SKM-1 treated with dmso at 0.1 percent for 144 hours (cell line): Measurements from ENCODE around the gene MAN2B2.

Experiments used
- DNase-seq: peaks from one replicate; lab custom pipeline; 2025; ENCODE audit not compliant: unreplicated experiment; lab: John Stamatoyannopoulos, UW

The MAN2B2 gene

DNA sequence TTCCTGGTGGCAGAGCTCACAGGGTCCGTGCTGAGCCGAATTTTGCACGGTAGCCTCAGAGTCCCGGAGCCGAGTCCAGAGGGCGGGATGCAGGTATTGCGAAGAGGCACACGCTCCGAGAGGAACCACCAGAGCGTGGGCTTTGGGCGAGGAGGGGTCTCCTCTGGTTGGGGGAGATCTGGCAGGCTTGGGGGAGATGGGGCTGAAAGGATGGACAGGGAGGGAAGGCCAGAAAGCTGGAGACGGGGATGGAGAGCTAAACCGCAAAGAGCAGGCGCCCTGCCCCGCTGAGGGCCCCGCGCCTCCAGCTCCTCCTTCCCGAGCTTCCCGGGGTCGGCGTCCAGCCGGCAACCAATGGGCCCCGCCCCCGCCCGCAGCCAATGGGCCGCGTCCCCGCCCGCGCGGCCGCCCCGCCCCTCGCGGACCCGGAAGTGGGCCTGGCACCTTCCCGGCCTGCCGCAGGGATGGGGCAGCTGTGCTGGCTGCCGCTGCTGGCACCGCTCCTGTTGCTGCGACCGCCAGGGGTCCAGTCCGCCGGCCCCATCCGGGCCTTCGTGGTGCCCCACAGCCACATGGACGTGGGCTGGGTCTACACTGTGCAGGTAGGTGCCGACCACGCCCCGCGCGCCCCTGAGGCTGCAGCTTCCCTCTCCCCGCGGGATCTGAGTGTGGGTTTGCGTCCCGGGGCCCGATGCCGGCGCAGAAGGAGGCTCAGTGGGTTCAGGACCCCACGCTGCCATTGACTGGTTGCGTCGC, at the start of gene MAN2B2:
Gene MAN2B2, plus strand, starts transcription at position 443 of the 756 bp plus-strand sequence. Its CDS starts 22 bp downstream, at position 465.
- DNase-seq, result peak; percentile 82

DNA sequence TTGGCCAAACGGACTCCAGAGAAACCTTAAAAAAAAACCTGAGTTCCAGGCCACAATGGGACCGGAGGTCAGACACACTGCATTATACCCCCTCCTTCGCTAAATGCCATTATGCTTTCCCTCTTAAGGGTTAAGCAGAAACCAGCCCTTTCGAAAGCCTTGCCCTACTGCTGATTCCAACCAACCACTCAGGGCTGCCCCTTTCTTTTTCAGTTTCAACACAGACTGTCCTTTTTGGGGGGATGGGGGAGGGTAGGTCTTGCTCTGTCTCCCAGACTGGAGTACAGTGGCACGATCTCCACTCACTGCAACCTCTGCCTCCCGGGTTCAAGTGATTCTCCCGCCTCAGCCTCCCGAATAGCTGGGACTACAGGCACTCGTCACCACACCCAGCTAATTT, 49.5 kb upstream of the MAN2B2 start:
- DNase-seq, result no peak

DNA sequence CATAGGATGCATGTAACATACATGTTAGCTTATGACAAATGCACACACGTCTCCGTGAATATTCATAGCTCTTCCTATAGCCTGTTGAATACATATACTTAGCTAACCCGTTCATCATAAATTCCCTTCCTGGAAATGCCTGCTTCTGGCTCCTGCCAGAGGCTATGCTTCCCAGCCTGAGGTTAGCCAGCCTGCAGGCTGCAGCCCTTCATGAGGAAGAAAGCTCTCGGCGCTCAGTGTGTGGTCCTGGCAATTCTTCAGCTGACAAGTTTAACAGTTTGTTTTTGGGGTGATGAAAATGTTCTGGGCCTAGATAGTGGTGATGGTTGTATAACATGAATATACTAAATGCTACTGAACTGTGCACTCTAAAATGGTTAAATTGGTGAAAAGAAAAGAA, 48.8 kb upstream of the MAN2B2 start:
- no peak for DNase-seq

DNA sequence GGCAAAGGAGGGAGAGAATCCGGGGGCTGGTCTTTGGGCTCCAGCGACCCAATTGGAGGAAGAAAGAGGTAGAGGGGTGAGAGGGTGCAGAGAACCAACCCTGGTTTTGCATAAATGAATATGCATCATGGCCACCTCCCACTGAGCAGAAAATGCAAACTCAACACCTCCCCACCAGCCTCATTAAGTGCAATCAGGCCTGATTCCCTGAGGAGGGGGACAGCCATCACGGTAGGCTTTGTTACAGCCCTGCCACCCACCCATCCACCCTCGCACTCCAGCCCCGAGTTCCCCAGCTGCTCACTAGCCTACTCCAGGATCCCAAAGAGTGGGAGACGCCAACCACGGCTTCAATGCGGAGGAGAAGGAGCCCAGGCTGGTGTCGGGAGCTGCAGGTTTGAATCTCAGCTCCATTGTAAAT, 48.3 kb upstream of the MAN2B2 start:
- no peak for DNase-seq

DNA sequence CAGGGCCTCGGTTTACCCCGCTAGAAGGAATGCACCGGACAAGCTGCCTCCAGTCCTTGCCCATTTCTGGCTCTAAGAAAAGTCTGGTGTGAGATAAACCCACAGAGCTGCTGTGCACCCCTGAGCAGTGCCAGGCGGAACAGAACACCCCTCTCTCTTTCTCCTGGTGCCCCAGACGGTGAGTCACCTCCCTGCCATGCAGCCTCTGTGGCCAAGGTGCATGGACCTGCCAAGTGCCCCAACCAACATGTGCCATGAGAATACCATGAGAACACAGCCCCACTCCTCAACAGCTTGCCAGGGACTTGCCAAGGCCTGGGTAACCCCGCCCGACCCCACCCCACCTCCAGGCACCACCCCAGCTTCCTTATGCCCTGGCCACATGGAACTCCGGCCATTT, 47.7 kb upstream of the MAN2B2 start:
- no peak for DNase-seq

DNA sequence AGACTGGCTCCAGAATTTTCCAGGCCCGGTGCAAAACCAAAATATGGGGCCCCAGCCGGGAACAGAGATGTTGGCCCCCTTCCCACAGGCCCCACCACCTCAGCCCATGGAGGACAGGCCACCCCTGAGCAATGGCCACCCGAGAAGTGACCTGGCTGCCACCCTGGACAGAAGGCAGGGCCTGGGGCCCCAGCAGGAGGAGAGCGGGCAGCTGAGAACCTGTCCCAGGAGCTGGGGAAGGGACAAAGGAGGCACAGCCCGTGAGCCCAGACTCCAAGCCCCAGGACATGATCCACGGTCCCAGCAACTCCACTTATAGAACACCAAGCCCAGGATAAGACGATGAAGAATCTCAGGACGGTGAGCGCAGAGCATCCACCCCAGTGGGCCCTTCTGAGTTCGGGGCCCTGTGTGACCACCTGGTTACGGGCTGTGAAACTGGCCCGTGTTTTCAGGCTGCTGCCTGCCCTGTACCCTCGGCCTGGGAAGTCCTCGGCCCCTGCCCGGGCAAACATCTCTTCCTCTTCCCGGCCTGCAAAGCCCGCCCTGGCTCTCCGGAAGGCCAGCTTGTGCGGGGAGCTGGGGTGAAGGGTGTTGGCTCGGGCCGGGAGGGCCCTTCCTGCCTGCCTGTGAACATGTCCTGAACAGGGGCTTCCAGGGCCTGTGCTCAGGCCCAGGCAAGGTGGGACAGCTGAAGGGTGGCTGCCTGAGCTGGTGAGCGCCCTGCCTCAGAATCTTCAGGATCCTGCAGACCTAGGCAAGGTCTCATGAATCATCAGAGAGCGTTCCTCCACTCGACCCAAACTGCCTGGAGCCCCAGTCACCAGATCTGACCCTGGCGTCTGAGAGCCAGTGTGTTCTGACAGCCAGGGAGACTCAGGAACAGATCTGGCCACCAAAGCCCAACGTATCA, 47.0 kb upstream of the MAN2B2 start:
- no peak for DNase-seq

DNA sequence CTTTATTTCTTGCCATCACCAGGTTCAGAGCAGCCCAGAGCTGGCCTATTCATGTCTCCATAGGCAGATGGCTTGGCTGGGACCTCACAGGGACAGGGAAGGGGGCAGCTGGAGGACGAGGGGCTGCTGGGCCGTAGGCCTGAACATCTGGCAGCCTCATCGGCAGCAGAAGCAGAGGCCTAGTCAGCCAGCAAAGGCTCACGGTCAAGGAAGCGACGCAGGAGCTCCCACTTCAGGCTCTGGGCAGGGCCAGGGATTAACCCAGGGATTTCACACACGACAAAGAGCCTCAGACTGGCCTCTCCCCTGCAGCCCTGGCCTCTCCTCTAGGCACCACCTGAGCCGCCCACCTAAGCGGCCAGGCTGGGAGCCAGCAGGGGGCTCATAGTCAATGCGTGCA, 46.0 kb upstream of the MAN2B2 start:
- no peak for DNase-seq

DNA sequence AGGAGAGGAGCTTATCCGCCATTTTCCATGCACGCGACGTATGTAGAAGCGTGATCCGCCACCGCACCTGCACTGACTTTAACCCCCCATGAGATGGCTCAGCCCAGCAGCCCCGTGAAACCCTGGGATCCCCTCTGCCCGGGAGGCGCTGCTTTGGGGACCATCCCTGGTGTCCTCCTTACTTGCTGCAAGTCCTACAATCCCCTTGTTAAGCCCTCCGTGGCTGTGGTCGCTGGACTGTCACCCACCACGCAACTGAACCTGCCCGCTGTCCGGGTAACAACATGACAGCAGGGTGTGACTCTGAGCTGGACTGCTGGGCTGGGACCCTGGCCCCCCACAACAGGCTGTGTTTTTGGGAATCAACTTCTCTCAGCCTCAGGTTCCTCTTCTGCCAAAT, 44.7 kb upstream of the MAN2B2 start:
- no peak for DNase-seq

DNA sequence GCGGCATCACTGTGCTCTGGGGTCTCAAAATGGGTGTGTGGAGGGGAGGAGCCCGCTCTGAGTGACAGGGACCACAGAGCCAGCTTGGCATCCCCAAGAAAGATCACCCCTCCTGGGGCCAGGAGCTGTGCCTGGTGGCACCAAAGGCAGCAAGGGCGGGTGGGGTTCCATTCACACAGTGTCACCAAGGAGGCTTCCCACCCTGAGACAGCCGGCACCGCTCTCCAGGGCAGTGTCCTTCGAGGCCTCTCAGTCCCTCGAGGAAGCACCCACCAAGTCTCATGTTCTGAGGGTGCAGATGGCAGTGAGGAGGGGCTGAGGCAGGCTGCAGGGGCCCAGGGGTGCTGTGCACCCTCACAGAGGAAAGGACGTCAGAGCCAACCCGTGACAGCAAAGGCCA, 44.0 kb upstream of the MAN2B2 start:
- no peak for DNase-seq

DNA sequence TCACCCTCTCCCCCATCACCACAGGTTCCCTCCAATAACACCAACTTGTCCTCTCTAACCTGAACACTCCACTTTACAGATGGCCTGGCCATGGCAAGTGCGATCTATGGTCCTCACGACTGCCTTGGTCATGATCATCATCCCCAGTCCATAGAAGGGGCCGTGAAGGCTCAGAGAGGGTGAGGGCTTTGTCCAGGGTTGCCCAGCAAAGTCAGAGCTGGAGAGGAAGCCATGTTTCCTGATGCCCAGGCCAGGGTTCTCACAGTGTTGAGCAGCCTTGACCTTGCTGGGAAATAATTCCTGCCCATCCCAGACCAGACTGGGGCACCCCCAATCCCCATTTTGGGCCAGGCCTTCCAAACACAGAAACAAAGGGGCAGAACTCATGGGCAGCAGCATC, 42.9 kb upstream of the MAN2B2 start:
- DNase-seq, result no peak

DNA sequence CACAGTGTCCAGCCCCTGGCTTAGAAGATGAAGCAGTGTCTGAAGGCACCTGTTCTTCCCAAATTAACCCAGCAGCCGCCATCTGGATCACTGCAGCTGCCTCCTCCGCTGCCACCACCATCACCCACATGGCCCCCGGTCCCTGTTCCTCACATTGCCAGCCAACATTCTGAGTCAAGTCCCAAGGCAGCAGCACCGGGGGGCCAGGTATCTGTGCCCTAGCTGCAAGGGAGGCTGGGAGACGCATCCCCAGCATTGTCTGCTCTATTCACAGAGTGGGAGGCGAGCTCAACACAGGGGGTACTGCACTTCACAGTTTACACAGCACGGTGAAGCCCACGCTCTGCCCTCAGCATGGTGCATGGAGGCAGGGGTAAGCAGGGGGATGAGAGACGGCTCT, 42.3 kb upstream of the MAN2B2 start:
- DNase-seq, result no peak

DNA sequence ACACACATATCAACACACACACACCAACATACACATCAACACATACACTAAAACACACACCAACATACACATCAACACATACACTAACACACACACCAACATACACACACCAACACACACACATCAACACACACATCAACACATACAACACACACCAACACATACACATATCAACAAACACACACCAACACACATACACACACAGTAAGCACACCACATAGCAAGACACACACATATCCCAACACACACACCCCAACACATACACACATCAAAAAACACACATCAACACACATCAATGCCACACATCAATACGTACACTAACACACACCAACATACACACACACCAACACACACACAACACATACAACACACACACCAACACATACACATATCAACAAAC, 40.9 kb upstream of the MAN2B2 start:
- DNase-seq, result no peak

DNA sequence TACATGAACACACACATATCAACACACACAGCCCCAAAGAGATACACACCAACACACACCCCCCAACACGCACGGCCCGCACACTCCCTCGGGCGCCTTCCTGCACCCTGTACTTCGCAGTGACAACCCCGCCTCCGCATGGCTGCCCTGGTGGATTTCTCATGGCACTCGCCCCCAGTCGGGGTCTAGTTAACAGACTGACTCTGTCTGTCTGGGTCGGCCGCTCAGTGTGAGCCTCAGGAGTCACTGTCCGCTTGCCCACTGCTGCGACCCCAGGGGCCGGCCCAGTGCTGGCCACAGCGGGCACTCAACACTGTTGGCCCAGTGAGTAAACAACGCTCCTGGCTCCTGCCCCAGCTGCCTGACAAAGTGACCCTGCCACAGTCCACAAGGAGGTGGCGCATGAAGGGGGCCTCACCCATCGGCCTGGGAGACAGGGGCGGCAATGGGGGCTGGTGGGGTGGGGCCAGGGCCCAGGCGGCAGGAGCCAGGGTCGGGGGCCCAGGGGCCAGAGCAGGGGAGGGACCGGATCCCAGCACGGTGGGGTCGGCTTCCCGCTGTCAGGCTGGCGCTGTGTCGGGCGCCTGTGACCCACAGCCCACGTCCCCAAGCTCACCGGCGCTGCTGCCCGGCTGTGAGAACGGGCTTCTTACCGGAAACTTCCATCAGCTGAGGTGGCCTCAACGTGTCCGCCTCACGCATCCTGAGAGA, 40.2 kb upstream of the MAN2B2 start:
- DNase-seq, result no peak

DNA sequence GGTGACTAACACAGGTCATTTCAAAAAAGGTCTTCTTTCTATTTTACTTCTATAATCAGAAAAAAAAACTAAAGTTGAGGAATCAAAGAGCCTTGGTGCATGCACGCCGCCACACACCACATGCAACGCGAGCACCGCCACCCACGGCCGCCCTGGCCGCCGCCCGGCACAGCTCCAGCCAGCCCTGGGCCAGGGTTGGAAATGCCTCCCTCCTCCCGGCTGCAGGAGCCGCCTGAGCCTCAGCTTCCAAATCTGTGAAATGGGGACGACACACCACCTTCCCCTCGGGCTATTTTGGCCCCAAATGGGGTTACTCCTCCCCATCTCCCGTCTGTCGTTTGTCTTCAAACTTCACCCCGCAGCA, 39.7 kb upstream of the MAN2B2 start:
- no peak for DNase-seq

DNA sequence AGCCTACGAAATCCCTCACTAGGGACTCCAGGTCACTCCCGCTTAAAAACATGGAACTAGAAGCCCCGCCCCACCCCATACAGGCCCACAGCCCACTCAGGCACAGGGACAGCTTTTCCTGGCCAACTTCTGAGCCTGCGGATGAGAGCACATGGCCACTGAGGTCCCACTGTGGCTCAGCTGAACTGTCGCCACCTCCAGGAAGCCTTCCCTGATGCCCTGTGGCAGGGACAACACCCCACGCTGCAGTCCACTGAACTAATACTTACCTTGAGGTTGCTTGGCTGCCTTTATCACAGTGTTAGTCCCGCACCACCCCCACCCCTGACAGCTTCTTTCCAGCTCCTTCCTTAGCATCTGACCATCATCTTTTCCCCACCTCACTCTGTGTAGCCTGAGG, 39.3 kb upstream of the MAN2B2 start:
- no peak for DNase-seq

DNA sequence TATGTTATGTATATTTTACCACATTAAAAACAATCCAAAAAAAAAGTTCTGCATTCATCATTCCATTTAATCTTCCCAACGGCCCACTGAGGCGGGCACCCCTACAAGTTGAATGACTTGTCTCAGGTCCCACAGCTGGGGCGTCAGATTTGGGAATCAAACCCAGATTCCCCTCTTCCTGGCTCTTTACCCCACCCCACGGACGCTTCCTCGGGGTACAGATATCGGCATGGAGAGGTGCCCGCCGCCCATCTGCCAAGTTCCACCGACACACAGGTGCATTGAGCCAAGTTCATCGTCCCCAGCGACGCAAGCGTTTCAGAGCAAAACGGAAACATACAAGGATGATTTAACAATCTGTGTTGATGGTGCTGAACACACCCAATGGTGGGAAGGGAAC, 36.9 kb upstream of the MAN2B2 start:
- no peak for DNase-seq

DNA sequence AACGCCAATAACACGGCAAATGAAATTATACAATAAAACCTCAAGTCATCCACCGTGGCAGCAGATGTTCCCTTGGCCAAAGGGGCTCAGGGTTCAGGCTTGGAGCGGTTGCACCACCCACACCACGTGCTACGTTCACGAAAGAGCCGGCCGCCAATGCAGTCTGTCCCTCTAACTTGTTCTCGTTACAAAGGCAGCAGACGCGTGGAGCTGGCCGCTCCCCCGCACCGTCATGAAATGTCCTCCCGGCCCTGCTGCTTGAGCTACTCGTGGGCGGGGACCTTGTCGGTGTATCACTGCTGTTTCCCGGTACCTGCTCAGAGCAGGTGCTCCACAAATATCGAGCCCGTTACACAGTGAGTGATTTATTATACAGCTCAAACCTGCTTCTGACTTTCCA, 36.4 kb upstream of the MAN2B2 start:
- DNase-seq, result no peak

DNA sequence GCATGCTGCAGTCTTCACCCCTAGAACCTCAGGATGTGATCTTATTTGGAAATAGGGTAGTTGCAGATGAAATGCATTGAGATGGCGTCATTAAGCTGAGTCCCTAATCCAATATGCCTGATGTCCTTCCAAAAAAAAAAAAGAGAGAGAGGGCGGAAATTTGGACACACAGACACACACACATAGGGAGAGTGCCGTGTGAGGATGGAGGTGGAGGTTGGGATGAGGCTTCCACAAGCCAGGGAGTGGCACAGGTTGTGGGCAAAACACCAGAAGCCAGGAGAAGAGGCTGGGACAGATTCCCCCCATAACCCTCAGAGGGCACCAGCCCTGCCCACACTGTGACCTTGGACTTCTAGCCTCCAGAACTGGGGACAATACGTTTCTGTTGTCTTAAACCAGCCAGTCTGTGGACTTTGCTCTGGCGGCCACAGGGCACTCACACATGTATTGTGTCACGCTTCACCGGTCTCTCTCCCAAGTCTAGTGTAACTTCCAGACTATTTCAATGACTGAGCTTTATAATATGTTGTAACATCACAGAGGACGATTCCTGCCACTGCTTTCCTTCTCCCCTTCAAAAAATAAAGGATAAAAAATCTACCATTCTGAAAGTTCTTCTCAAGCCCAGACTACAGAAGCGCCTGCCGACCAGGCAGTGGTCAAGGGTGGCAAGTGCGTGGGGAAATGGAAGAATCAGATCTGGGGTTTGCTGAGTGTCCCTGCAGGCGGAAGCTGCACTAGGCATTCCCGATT, 35.8 kb upstream of the MAN2B2 start:
- DNase-seq, result no peak

DNA sequence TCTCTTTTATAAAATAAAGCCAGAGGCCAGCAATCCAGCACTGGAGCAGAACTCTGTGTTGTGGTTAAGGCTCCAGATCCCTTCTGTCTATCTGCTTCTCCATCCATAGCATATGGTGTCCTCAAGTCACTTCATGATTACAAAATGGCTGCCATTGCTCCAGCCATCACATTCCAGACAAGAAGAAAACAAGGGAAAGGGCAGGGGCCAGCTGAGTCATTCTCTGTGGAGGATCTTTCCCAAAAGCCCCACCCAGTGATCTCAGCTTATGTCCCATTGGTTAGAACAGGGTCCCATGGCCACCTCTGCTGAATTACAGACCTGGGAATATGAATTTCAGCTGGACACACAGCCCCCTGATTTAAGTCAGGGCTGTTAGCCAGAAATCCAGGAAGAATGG, 34.1 kb upstream of the MAN2B2 start:
- no peak for DNase-seq

DNA sequence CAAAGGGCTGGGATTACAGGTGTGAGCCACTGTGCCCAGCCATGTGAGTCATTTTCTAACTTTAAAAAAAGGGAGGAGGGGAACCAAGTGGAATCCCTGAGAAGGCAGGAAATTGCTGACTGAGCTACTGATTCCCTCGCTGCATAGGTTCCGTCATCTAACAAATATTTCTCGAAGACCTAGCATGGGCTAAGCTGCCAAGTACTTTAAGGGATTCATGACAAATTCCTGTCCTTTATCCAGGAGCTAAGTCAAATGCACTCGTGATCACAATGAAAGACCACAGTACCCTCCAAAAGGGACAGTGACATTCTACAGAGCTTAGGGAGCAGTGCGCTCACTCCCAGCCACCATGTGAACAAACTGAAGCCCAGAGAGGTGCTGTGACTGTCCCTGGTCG, 33.2 kb upstream of the MAN2B2 start:
- DNase-seq, result no peak

DNA sequence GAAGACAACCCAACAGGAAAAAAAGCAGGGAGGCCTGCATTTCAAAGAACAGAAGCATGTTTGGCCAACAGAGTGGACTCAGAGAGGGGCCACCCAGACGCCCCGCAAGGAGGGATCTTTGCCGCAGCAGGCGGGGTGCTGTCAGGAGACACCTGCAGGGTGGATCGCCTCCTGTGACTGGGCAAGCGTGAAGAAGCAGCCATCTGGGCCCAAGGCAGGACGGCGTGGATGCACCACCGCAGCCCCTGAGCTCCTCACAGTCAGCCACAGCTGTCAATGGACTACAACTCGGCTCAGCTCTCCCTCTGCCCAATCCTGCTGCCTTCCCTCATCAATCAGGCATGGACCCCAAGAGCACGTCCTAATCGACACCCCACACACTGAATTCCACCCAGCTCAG, 32.0 kb upstream of the MAN2B2 start:
- DNase-seq, result no peak
